ENCODE data around the gene PDZD11.

The PDZD11 gene, protein sequence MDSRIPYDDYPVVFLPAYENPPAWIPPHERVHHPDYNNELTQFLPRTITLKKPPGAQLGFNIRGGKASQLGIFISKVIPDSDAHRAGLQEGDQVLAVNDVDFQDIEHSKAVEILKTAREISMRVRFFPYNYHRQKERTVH

DNA sequence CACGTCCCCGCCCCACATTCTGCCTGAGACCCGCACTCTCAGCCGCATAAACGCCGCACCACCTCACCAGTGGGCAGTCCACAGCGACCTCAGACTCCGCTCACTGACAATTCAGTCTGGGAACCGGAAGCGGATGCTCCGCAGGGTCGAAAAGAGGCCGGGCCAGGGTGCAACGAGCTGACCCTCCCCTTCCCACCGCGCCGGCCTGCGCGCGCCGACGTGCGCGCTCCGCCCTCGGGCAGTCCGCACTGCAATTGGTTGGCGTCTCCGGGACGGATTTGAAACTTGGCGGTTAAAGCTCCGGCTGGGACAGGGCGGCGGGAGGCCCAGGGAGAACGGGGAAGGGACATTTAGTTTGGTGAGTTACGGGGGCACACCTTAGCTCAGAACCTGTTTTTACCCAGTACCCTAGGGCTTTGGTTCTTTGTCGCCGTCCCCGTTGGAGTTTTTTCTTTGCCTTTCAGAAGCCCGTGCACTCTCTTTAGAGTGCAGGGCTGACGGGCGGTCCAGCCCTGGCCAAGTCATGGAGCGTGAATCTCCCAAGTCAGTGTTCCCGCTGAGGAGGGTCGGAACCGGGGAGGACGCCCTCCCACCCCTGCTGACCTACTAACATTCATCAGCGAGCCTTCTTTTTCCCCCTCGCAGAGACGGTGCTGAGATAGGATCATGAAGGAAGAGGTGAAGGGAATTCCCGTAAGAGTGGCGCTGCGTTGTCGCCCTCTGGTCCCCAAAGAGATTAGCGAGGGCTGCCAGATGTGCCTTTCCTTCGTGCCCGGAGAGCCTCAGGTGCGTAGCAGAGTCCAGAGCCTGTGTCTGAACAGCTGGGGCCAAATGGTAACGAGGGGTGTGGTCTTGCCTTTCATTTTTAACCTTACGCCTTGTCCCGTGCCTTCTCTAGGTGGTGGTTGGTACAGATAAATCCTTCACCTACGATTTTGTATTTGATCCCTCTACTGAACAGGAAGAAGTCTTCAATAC lies at the start of gene PDZD11, which contains the start of gene KIF4A:
TSS of gene PDZD11 (minus strand) at position 135 of the 978 bp plus-strand sequence. CDS start 586 bp downstream, outside the sequence.
TSS of gene KIF4A (plus strand) at position 312 of the 978 bp plus-strand sequence. CDS start at position 667, 355 bp downstream.
- TF ChIP-seq GATA2 (IDR thresholded peaks at IDR 0.05; ENCODE audit: low read depth, low read length) (no peak), GATA3 (IDR thresholded peaks at IDR 0.05; ENCODE audit: low read depth, low read length) (no peak)

DNA sequence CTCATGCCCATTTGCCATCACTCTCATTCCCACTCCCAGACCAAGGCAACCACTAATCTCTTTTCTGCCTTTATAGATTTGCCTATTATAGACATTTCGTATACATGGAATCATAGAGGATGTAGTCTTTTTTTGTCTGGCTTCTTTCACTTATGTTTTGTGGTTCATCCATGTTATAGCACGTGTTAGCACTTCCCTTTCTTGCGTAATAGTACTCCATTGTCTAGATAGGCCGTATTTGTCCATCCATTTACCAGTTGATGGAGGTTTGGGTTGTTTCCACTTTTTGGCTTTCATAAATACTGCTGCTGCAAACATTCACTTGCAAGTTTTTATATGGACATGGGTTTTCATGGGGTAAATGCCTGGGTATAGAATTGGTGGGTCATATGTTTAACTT lies 48.6 kb upstream of the PDZD11 start:
- TF ChIP-seq GATA2 (IDR thresholded peaks at IDR 0.05; ENCODE audit: low read depth, low read length) (no peak), GATA3 (IDR thresholded peaks at IDR 0.05; ENCODE audit: low read depth, low read length) (no peak)

DNA sequence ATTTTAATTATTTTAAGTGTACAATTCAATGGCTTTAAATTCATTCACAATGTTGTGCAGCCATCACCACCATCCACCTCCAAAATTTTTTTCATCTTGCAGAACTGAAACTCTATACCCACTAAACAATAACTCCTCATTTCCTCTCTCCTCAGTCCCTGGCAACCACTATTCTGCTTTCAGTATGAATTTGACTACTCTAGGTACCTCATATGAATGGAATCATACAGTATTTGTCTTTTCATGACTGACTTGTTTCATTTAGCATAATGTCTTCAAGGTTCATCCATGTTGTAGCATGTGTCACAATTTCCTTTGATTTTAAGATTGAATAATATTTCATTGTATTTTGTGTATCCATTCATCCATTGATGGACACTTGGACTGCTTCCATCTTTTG lies 47.0 kb upstream of the PDZD11 start:
- TF ChIP-seq GATA2 (IDR thresholded peaks at IDR 0.05; ENCODE audit: low read depth, low read length), result no peak
- no peak for TF ChIP-seq GATA3 (IDR thresholded peaks at IDR 0.05; ENCODE audit: low read depth, low read length)

DNA sequence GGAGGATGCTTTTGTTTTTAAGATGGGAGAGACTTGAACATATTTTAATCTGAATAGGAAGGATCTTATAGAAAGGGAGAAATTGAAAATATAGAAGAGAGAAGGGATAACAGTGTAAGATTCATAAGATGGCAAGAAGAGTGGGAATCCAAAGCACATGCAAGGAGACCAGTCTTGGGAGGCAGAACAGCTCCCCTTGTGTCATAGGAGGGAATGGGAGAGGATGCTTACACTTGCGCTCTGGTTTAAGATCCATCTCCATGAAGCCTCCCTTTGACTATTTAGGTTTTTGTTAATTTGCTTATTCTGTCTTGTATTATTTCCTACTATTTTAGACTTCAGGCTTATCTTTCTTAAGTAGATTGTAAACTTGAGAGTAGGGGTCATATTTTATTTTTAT lies 42.9 kb upstream of the PDZD11 start:
- TF ChIP-seq GATA3 (IDR thresholded peaks at IDR 0.05; ENCODE audit: low read depth, low read length), result no peak
- TF ChIP-seq GATA2 (IDR thresholded peaks at IDR 0.05; ENCODE audit: low read depth, low read length), result no peak

DNA sequence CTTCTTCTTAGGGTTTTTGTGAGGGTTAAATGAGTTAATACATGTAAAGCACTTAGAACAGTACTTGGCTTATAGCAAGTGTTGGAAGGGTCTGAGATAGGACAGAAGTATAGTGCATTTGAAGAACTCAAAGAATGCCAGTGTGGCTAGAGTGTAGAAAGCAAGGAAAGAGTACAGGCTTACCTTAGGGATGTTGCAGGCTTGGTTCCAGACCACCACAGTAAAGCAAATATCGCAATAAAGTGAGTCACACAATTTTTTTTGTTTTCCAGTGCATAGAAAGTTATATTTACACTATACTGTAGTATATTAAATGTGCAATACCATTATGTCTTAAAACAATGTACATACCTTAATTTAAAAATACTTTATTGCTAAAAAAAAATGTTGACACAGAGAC lies 41.4 kb upstream of the PDZD11 start:
- TF ChIP-seq GATA3 (IDR thresholded peaks at IDR 0.05; ENCODE audit: low read depth, low read length) (no peak), GATA2 (IDR thresholded peaks at IDR 0.05; ENCODE audit: low read depth, low read length) (no peak)

DNA sequence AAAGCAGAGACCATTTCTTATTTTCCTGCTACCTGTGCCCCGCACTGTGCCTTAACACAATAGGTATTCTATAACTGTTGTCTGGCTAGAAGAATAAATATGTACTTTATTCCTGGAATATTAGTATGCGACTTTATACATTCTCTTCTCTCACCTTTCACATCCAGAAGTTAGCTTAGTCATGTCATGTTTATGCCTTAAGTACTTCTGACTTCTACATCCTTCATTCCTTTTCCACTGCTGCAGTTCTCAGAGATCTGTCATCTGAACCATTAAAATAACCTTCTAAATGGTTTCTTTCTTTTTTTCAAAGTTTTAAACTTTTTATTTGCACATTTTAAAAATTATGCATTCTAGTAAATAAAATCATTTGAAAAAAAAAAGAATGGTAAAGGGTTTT lies 34.6 kb upstream of the PDZD11 start:
- no peak for TF ChIP-seq GATA3 (IDR thresholded peaks at IDR 0.05; ENCODE audit: low read depth, low read length)
- TF ChIP-seq GATA2 (IDR thresholded peaks at IDR 0.05; ENCODE audit: low read depth, low read length), result no peak

DNA sequence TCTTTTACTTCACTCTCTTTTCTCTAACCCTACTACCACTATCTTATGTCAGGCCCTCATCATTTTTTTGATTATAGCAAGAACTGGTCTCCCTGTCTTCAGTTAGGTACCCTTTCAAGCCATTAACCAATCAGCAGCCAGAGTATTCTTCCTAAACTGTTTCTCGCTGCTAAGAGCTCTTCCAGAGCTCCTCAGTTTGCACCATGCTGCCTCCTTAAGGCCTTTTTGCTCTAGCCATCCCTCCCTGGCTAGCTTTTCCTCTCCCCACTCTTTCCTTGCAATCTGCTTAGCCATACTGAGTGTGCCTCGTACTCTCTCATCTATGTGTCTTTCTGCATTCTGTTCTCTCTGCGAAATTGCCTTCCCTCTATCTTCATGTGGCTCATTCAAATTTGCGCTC lies 33.1 kb upstream of the PDZD11 start:
- TF ChIP-seq GATA2 (IDR thresholded peaks at IDR 0.05; ENCODE audit: low read depth, low read length), result no peak

DNA sequence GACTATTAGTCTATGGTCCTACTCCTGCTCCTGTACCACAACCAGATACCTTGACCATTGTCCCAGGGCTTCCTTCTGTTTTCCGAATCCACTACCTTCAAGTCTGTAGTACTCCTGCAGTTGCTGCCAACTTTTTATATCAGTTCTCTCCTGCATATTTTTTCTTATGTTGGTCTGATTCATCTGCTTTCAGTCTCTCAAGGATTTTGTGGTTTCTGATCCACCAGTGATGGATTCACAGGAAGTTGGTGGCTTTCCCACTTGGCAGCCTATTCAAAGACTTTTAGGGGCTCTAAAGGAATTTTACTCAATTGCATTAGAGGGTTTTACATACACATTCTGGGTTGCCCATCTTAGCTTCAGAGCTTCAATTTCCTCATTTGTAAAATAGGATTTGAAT lies 23.8 kb upstream of the PDZD11 start:
- TF ChIP-seq GATA2 (IDR thresholded peaks at IDR 0.05; ENCODE audit: low read depth, low read length), result no peak
- TF ChIP-seq GATA3 (IDR thresholded peaks at IDR 0.05; ENCODE audit: low read depth, low read length), result no peak

DNA sequence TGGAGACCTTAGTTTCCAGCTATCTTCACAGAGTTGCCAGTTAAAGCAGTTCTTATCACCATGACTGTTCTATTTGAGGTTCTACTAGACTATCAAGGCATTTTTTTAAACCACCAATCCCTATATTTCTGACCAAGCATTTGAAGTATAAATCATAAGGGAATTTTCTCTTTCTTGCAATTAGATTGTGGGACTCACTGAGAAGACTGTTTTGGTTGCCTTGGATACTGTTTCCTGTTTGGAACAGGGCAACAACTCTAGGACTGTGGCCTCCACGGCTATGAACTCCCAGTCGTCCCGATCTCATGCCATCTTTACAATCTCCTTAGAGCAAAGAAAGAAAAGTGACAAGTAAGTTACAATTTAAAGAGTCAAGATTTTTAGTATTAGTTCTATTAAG lies 12.0 kb upstream of the PDZD11 start:
- TF ChIP-seq GATA2 (IDR thresholded peaks at IDR 0.05; ENCODE audit: low read depth, low read length), result no peak
- no peak for TF ChIP-seq GATA3 (IDR thresholded peaks at IDR 0.05; ENCODE audit: low read depth, low read length)

DNA sequence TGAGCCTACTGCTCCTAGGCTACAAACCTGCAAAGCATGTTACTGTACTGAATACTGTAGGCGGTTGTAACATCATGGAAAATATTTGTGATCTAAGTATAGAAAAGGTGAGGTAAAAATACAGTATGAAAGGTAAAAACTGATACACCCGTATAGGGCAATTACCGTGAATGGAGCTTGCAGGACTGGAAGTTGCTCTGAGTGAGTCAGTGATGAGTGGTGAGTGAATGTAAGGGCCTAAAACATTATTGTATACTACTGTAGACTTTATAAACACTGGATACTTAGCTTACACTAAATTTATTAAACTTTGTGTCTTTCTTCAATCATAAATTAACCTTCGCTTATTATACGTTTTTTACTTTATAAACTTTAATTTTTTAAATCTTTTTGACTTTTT lies 3.9 kb upstream of the PDZD11 start:
- TF ChIP-seq GATA2 (IDR thresholded peaks at IDR 0.05; ENCODE audit: low read depth, low read length) (no peak), GATA3 (IDR thresholded peaks at IDR 0.05; ENCODE audit: low read depth, low read length) (no peak)

DNA sequence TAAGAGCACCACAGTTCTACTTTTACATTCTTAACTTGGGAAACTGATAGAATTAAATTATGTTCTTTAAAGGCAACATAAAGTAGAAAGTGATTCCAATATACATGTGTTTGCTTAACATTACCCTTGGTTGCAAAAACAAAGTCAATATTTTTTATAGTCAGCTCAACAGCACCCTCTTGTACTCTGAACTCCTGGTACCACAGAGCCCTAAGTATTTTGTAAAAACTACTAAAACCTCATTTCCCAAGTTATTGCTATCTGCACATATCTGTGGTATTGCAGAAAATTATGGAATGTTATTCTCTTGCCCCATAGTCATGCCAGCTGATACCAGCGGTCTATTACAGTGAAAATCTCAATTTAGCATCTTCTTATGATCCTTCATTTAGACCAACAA lies 3.1 kb upstream of the PDZD11 start:
- TF ChIP-seq GATA2 (IDR thresholded peaks at IDR 0.05; ENCODE audit: low read depth, low read length), result no peak
- TF ChIP-seq GATA3 (IDR thresholded peaks at IDR 0.05; ENCODE audit: low read depth, low read length), result no peak

DNA sequence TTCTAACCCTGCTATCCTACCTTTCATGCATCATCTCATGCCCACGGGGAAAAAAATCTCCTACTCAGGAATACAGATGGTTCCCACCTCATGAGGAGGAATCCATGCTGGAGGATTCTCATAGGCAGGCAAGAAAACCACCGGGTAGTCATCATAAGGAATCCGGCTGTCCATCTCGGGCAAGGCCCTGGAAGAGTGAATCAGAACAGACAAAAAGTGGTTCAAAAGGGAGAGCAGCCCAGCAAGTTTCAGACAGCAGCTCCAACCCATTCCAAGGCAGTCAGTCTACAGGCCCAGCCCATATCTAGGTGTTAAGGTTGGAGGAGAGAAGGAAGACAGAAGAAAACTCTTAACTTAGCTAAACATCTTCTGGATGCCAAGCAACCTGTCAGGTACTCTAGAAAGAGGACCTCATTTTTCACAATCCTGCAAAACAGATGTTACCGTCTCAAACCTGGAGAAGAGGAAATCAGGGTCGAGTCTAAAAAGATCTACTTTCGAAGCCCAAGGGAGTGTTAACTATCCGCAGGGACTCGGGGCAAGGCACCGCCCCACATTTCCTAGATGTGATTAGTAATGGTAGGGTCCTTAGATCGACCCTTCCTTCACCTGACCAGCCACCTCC lies 447 bp downstream of the PDZD11 start:
- no peak for TF ChIP-seq GATA2 (IDR thresholded peaks at IDR 0.05; ENCODE audit: low read depth, low read length)
- no peak for TF ChIP-seq GATA3 (IDR thresholded peaks at IDR 0.05; ENCODE audit: low read depth, low read length)

DNA sequence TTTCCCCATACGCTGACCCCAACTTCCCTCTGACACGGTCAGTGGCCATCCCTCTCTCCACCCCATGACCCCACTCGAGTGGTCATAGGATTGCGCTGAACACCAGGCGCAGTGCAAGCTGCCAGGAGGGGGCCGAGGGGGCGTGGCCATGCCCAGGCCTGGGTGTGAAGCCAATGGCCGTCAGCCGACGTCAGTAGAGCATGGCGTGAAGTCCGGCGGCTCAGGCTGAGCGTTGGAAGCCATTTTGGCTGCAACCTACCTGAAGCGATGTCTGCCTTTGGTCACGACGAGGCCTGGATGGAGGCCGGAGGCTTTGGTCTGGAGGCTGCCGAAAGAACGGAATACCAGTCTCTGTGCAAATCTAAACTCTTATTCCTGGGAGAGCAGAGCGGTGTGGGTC lies 7.8 kb downstream of the PDZD11 start, which contains the start of gene RAB41:
TSS of gene RAB41 (plus strand) at position 222 of the 400 bp plus-strand sequence. CDS start at position 268, 46 bp downstream.
- TF ChIP-seq GATA2 (IDR thresholded peaks at IDR 0.05; ENCODE audit: low read depth, low read length) (no peak), GATA3 (IDR thresholded peaks at IDR 0.05; ENCODE audit: low read depth, low read length) (no peak)

DNA sequence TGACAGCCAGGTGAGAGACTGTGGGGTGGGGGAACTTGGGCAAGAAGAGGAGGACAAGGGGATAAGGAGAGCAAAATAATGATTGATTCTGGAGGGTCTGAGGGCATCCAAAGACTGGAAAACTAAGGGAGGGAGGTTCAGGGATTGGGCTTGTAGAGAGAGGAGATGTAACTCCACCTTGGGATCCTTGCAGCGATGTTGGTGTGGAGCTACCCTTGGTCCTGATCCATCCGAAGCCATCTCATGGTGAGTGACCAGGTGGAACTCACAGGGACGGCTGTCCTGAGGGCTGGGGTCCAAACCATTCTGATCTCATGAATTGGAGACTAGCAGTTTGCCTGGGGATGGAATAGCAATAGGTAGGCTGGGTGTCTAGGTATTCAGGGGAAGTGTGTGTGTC lies 9.2 kb downstream of the PDZD11 start:
- TF ChIP-seq GATA2 (IDR thresholded peaks at IDR 0.05; ENCODE audit: low read depth, low read length), result no peak
- no peak for TF ChIP-seq GATA3 (IDR thresholded peaks at IDR 0.05; ENCODE audit: low read depth, low read length)

Data from SH-SY5Y (cell line).